ENCODE results near the gene RPL10. TPM values are rescaled to one million over a fixed set of nuclear protein-coding genes. Genes with fewer than 3 reads are reported as not detected.

Gene RPL10
- total RNA-seq, 1 experiment from 2014 or later = 2,110 TPM

GRCh38 chrX:154378059-154378798, 19.9 kb upstream of the RPL10 start:
- H3K14ac ChIP-seq (ENCODE audit: insufficient read depth, low read length) = peak overlapping the region; percentile 78; the same call in 1 of the 2 replicates
- peaks cover 15 to 25% (median 24%) of the 10 kb centered on the region in 3 experiments for H3K36me3 Mint-ChIP-seq (ENCODE audit: insufficient read depth in 1 of 3, low read depth in 3 of 3)
- TF ChIP-seq, protein P1, sequence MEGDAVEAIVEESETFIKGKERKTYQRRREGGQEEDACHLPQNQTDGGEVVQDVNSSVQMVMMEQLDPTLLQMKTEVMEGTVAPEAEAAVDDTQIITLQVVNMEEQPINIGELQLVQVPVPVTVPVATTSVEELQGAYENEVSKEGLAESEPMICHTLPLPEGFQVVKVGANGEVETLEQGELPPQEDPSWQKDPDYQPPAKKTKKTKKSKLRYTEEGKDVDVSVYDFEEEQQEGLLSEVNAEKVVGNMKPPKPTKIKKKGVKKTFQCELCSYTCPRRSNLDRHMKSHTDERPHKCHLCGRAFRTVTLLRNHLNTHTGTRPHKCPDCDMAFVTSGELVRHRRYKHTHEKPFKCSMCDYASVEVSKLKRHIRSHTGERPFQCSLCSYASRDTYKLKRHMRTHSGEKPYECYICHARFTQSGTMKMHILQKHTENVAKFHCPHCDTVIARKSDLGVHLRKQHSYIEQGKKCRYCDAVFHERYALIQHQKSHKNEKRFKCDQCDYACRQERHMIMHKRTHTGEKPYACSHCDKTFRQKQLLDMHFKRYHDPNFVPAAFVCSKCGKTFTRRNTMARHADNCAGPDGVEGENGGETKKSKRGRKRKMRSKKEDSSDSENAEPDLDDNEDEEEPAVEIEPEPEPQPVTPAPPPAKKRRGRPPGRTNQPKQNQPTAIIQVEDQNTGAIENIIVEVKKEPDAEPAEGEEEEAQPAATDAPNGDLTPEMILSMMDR (conservative IDR thresholded peaks at IDR 0.05) = no peak
- peaks cover 9% of the 10 kb centered on the region for H3K23me2 ChIP-seq (ENCODE audit: insufficient read length, low read depth, low read length, poor library complexity, severe bottlenecking)
- peak overlapping the region; percentile 40 for H3K9ac ChIP-seq (ENCODE audit: extremely low read depth, insufficient read length, low read length)
- H3K79me2 ChIP-seq (ENCODE audit: insufficient read depth, low read length) = no peaks in the 10 kb centered on the region; the same call in 1 of the 2 replicates
- H3K23ac ChIP-seq (ENCODE audit: insufficient read length, low read depth, low read length) = no peak overlapping the region
- no peak overlapping the region for H3K4ac ChIP-seq (ENCODE audit: low read depth, low read length)
- H3K27ac Mint-ChIP-seq = peak overlapping the region in 1 of 3 experiments; percentile 68; a peak in 1 of 7 replicates
- no peak overlapping the region for H2BK15ac ChIP-seq (ENCODE audit: low read depth, low read length)
- H2BK20ac ChIP-seq (ENCODE audit: low read depth, low read length, poor library complexity, severe bottlenecking) = no peak overlapping the region
- no peak overlapping the region for H4K8ac ChIP-seq (replicated peaks; ENCODE audit: insufficient read length, low read depth, low read length)
- H3K18ac ChIP-seq (ENCODE audit: insufficient read length, low read depth, low read length) = peak overlapping the region; percentile 88
- peak; percentile 46 for DNase-seq
- peak overlapping the region; percentile 29 for H3K4me2 ChIP-seq (ENCODE audit: insufficient read depth, insufficient read length, low read length)
- no peak overlapping the region for H3K56ac ChIP-seq (ENCODE audit: insufficient read length, low read depth, low read length)
- H3K27ac ChIP-seq (ENCODE audit: insufficient read length, low read depth, low read length) = no peak overlapping the region
- H3K4me1 ChIP-seq (ENCODE audit: insufficient read depth, low read length) = no peaks in the 10 kb centered on the region; the same call in 1 of the 2 replicates
- H4K5ac ChIP-seq (ENCODE audit: insufficient read length, low read depth, low read length) = no peak overlapping the region
- no peak overlapping the region for H3T11ph ChIP-seq (ENCODE audit: low read length)
- no CpG with 5 or more reads among the region's 79 CpGs for WGBS (ENCODE audit: extremely low coverage, insufficient read length, low lambda C conversion rate)
- H3K4me3 Mint-ChIP-seq = peak overlapping the region; percentile 52 to 89
- H4K91ac ChIP-seq (ENCODE audit: insufficient read length, low read depth, low read length) = no peak overlapping the region
- H2AK5ac ChIP-seq (ENCODE audit: insufficient read length, low read length) = no peak overlapping the region
- peaks cover 9 to 37% of the 10 kb centered on the region in 2 experiments for H3K4me1 Mint-ChIP-seq
- H4K20me1 ChIP-seq (ENCODE audit: control insufficient read depth, insufficient read depth, insufficient read length) = no peaks in the 10 kb centered on the region
- H2BK12ac ChIP-seq (ENCODE audit: insufficient read length, low read depth, low read length) = no peak overlapping the region
- H3K27me3 Mint-ChIP-seq (ENCODE audit: low read depth) = no peaks in the 10 kb centered on the region
- no peaks in the 10 kb centered on the region for H3K79me1 ChIP-seq (ENCODE audit: insufficient read depth, low read depth, low read length, poor library complexity, severe bottlenecking)
- H3K27me3 ChIP-seq (ENCODE audit: insufficient read depth, low read length) = no peaks in the 10 kb centered on the region
- no peak overlapping the region for H2BK5ac ChIP-seq (ENCODE audit: insufficient read length, low read length)
- no peak overlapping the region for H2AFZ ChIP-seq (ENCODE audit: low read length)
- peaks cover 5% of the 10 kb centered on the region for H3K9me3 ChIP-seq (ENCODE audit: control insufficient read depth, low read depth, low read length)
- H2BK120ac ChIP-seq (ENCODE audit: low read depth, low read length, poor library complexity, severe bottlenecking) = no peak overlapping the region
- peaks cover 48 to 54% of the 10 kb centered on the region in 2 experiments for H3K9me3 Mint-ChIP-seq
